Activated CD4-positive, alpha-beta T cell treated with anti-CD3 and anti-CD28 coated beads, Interleukin-2, amount 50 U/mL, for 24 hours (primary cell): ENCODE data around the gene PRPF6.

Source experiments
- DNase-seq, 2 donors: peaks; one replicate each; pipeline ENCODE4 v3.0.0-alpha.2; 2020; ENCODE audit warnings: low read depth in 1 of 2, low spot score in 1 of 2

PRPF6 gene

DNA sequence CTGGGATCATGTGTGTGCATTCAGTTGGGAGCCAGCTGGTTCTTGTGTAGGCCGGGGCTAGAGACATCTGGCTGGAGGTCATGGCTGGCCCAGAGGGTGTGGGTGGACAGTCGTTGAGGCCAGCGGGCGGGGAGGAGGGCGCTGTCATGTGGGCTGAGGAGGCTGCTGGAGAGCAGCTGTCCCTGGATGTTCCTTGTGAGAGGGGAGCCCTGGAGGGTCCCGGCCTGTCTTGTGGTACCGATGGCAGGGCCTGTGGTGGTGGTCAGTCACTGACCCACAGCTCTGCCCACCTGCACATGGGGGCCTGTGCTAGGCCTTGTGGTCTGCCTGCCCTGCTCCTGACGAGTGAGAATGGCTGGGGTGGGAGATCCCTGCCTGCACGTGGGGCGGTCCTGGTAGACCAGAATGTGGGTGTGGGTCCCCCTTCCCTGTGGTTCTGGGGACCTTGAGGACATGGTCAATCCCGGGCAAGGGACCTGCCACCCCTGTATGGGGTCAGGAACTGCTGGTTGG, 53.1 kb downstream of the PRPF6 start:
- no peak for DNase-seq

DNA sequence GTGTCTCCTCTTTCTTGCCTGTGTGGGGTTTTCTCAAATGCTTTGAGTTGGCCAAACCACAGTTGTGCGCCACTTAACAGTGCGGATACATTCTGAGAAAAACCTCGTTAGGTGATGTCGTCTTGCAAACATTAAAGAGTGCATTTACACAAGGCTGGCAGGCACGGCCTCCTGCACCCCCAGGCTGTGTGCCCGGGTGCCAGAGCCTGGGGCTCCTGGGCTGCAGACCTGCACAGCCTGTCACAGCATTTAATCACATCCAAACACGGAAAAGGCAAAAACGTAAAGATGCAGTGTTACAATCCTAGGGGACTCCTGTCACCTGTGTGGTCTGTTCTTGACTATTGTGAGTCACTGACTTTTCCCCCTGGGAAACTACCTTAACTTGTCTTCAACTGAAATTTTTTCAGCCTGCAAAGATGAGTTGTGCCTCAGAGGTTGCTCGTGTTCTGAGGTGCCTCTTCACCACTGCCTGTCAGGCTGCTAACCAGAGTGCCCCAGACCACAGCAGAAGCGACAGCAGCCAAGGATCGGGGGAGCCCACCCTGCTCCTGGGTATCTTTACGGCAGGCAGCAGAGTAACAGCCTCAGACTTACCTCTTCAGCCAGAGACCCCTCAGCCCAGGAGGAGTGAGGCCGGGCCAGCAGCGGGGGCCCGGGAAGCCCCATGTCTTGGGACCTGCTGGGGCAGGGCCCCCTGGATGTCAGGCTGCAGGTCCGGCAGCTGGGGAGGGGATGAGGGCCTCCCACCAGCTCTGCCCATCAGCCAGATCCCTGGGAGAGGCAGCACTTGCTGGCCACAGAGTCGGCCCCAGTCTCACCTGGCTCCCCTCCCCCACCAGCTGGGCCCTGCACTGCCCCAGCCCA, 54.4 kb downstream of the PRPF6 start:
- DNase-seq: no peak

DNA sequence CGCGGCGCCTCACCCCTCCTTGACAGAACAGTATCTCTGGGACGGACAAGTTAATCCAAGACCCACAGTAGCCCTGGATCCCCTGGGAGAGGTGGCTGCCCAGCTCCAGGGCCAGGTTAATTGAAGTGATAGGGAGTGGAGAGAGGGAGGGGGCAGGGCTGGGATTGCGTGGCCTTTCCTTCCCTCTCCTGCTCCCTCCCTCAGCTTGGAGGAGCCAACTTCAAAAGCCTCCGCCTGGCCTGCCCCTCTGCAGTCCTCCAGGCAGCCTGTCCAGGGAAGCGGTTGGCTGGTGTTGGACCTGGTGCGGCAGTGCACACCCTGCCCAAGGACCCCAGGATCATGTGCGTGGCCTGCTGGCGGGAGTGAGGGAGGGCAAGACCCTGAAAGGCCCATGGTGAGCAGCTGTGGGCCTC, 55.0 kb downstream of the PRPF6 start, which contains the start of gene C20orf204:
Gene C20orf204 (plus strand): TSS at position 250 of the 413 bp plus-strand sequence. CDS start 142 bp downstream, at position 392.
- DNase-seq: no peak

DNA sequence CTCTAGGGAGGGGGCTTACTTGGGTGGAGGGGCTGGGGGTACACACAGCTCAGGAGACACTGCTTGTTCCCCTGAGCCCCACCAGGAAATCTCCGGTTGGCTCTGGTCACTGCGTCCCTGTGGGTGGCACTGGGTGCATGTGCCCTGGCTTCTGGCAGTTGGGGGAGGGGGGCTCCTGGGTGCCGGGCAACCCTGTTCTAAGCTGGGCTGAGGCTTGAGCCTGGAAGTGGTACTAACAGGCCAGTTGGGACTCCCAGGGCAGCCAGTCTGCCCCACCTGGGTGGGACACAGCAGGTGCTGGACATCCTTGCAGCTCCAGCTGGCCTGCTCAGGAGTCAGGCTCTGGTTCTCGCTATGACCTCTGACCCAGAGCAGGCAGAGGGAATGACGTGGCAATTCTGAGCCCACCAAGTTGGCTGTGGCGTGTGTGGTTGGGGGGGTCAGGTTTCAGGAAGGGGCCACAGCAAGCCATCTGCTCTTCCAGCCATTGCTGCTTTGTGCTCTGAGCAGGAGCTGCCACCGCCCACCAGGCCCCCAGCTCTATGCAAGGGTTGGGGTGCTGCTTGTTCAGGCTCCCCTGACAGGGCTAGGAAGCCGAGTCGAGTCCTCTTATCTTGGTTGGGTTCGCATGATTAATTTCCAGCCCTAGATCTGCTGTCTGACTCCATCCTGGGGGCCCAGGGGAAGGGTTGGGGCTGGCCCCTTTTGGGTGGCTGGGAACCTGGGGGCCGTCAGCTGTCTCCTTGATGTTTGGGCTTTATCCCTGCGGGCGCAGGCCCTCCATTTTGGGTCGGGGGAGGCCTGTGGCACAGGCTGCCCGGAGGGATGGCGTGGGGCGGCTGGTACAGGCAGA, 55.6 kb downstream of the PRPF6 start:
- no peak for DNase-seq

DNA sequence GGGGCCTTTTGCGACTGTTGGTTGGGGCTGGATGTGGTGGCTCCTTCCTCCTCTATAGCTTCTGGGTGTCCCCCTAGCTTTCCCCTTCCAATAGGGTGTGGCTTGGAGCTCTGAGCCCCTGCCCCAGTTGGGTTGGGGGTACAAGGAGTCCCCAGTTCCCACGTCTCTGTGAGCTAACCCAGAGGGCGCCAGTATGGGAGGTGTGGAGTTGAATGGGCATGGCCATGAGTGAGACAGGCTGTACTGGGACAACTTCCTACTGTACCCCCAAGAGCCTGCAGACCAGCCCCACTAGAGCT, 56.2 kb downstream of the PRPF6 start:
- no peak for DNase-seq

DNA sequence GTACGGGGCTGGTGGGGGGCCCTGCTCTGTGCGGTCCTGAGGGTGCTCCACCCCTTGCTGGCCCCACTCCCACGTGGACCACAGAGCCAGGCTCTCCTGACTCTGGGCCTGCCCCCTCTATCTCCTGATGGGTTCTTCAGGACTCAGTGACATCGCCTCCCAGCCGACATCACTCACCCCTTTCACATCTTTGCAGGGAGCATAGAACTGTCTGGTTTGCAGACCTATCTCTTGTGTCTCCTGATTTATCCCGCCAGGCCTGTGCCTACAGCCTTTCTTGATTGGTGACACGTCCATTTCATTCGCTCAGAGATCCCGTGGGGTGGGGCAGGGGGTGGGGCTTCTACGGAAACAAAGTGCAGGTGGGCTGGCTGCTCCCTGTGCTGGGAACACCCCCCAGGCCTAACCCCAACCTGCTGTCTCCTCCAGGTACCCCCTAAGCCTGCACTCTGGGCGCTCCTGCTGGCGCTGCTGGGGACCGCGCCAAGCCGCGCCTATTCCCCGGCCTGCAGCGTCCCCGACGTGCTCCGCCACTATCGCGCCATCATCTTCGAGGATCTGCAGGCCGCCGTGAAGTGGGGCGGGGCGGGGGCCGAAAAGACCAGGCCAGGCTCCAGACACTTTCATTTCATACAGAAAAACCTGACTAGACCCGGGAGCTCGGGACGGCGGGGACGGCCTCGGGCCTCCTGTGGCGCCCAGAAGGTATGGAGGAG, 56.7 kb downstream of the PRPF6 start:
- DNase-seq: no peak

DNA sequence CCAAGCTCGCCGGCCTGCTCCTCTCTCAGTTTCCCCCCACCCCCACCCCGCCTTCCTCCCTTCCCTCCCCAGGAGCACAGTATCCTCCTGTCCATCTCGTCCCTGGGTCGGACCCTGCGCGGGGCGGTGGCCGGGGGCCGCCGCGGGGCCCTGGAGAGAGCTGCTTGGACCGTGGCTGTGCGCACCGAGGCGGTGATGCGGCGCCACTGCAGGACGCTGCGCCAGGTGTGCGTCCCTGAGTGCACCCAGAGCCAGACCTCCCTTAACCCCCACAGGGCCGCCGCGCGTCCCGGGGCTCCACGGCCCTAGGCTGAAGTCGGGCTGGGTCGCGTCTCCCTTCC, 57.3 kb downstream of the PRPF6 start:
- no peak for DNase-seq

DNA sequence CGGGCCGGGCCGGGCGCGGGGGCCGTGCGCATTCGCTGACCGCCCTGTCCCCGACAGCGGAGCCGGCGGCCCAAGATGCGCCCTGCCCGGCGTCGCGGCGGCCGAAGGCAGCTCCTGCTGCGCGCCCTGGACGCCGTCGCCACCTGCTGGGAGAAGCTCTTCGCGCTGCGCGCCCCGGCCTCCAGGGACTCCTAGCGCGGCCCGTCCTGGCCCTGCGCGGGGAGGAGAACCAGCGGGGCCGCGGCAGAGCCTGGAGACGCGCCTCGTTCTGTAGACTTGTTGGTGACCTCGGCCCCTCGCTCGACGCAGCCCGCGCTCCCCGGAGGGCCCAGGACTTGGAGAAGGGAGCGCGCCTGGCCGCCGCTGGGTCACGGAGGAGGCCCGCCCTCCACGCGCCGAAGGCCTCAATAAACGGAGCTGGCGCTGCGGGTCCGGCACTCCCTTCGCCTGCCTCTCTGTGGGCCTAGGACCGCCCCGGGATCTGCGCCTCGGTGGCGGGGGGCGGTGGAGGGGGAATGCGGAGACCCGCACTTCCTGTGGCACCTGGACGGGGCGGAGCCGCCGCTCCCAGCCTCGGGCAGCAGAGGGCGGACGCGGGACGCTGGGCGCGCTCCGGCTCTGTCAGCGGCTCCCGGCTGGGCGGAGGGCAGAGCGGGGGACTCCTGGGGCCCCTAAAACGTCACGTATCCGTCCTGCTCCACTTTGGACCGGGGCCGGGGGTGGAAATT, 57.8 kb downstream of the PRPF6 start:
- peak; percentile 56 to 62 for DNase-seq

DNA sequence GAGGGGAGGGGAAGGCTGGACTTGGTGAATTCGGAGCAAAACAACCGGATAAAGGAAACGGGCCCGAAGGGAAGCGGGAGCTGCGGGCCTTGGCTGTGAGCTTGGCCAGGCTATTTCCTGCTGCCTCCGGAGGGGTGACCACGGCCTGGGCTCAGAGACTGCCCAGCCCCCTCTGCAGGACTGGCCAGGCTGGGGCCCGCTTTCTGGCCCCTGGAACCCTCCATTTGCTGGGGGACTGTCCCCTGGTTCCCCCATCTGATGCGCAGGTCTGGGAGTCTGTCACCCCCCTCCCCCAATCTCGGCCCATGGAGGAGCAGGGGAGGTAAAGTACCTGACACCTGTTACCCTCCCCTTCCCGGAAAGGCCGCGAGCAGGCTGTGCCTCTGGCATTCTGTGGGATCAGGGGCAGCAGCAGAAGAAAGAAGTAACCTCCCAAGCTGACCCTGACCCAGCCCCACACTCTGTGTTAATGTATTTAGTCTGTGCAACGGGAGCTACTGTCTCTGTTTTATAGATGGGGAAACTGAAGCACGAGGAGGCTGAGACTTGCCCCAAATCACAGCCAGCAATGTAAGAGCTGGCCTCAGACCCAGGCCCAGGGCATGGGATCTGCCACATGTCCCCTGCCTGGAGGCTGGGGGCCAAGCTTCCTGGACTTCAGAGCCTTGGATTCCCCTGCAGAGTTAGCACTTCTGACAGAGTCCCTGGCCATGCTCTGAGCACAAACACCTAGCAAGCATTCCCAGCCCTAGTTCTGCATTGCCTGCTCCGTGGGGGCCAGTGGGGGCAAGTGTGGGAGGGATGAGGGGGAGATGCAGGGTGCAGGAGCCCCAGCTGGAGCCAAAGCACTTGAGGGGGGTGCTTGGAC, 58.6 kb downstream of the PRPF6 start:
- DNase-seq: no peak

DNA sequence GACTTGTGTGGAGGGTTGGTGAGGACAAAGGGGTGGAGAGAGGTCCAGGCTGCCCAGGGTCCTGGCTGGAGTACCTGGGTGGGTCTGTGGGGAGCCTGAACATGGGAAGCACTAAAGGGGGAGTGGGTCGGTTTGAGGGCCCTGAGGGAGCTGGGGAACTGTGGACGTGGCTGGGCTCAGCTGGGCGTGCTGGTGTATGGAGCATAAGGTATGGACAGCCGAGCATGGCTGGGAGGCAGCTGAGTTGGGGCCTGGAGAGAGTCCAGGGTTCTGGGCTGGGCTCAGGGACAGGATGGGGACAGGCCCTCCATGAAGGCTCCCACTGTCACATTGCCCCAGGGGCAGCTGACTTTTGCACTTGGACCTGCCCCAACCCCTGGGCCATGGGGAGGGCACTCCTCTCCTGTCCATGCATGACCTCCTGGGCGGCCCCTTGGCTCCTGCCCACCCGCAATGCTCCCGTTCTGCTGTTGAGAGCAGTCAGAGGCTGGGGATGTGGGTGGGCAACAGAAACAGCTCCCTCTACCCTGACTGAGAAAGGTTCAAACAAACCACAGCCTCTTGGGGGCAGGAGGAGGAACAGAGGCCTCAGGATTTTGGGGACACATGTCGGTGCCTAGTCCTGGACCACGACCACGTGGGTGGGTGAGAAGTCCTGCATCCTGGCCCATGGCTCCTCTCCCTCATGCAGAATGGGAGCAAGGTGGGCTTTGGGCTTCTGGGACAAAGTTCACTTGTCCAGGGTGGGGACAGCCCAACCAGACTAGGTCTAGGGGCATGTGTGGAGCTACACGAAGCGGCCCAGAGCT, 59.5 kb downstream of the PRPF6 start:
- DNase-seq: no peak

DNA sequence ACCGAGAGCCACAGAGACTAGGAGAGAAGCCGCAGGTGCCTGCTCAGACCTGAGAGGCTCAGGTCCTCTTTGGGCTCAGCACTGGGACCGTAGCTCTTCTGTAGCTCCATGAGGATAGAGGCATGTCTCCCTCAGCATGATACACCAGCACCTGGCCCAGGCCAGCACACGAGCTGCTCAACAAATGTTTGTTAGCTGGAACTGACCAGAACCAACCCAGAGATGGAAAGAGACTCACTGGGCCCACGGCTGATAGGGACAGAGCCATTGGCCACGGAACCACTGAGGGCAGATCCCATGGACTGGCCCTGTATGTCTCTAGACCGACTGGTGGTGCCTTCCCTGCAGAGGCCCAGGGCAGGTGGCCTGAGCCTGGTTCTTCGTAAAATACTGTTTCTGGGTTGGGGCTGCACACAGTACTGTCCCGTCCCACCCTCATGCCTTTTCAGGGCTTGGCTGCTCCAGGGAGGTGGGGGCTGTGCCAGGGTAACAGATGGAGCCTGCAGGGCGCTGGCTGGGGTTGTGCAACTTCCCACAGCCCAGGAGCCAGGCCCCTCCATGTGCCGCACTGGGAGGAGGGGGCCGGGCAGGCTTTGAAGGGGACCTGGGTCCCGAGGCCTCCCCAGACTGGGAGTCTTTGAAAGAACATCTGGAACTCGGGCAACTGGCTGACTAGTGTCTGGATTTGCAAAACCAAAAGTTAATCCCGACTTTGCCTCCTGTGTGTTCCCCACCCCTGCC, 60.3 kb downstream of the PRPF6 start:
- no peak for DNase-seq

DNA sequence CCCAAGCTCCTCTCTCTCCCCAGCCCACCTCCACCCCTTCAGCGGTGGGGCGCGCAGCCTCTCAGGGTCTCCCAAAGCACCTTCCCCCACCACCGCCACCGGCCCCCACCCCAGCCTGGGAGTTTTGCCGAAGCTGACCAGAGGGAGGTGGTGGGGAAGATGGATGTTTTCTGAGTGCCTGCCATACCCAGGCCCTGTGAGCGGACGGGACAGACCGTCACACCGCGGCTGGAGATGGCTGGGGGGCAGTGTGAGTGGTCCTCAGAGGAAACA, 60.8 kb downstream of the PRPF6 start:
- no peak for DNase-seq

DNA sequence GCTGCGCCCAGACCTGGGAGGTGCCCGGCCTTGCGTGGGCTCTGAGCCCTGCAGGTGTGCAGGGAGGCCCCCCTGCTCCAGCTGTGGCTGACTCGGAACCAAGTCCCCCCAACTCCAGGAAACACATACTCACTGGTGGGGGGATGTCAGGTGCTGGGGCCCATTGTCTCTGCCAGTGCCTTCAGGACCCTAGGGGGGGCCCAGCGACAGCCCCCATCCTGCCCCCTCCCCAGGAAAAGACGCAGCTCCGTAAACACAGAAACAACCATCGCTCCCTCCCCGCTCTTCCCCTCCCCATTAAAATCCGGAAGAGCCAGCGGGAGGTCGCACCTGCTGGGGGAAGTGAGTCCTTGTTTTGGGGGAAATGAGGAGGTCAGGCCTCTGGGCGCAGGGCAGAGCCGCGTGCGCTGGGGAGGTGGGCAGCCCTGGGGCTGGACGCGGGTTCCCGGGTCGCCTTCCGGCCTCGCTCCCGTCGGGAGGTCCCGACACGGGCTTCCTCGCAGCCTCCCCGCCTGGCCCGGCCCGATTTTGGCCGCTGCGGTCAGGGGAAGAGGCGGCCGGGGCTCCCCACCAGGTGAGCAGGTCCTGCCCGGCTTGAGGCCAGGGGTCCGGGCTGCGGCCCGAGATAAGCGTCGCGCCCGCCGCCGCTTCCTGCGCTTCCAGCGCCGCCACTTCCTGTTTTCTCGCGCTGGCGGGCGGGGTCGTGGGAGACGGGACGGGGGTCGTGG, 61.3 kb downstream of the PRPF6 start:
- no peak for DNase-seq

DNA sequence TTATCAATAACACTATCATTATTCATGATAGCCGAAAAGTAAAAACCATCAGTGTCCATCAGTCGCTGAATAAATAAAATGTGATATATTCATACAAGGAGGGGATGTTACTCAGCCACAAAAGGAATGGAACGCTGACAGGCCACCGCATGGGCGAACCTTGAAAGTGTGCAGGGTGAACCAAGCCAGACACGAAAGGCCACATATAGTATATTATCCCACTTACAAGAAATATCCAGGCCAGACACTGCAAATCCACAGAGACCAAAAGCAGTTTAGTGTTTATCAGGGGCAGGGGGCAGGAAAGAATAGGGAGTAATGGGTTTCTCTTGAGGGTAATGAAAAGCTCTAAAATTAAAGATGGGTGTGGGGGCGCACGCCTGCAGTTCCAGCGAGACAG, 62.8 kb downstream of the PRPF6 start:
- no peak for DNase-seq

DNA sequence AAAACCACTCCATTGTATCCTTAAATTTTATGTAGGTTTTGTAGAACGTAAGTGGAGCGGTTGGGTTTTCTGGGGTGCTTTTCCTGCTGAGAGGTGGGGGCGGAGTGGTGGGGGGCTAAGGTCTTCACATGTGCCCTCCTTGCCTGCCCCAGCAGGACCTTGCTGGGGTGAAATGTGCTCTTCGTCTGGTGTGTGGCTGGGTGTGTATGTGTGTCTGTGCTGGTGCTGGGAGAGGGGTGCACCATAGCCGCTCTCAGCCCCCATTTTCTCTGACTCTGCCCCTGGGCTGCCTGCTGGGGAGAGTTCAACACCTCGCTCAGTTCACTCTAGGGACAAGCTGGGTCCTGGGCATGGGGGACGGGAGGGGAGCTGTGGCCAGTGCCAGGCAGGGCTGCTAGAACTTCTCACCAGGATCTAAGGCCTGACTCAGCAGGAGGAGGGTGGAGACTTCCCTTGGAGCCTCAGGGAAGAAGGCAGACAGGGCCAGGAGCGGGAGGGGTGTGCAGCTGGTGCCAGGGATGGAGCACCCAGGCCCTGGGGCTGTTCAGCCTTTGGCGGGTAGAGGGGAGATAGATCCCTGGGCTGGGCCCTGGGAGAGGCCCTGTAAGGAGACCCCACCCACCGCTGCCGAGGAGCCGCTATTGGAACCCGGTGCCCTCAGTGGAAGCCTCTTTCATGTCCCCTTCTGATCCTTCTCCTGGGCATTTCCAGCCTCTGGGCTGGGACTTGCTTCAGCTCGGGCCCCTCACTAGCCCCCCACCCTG, 63.7 kb downstream of the PRPF6 start:
- no peak for DNase-seq

DNA sequence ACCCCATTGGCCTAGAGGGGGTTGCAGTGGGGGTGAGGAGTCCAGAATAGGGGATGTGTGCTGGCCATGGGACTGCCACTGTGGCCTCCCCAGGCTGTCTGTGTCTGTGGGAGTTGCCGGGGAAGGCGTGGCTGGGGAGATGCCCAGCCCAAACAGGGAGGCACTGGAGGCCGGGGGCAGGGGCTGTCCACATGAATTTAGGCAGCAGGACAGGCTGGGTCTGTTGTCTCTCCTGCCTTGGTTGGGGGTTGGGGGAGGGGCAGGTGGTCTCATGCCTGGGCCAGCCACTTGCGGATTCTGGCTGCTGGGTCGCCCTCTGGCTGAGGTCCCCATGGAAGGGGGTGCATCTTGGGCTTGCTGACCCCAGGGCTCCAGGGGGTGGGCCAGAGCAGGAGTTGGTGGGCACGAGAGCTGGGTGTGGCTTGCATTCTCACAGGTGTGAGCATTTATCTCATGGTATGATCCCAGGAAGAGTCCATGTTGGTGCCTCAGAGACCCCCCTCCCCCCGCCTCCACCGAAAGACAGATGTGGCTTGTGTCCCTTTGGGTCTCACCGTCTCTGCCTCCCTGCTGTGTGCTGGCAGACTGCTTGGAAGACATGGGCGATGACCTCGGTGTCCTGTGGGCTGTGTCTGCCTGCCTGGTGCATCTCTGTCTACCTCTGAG, 64.5 kb downstream of the PRPF6 start:
- no peak for DNase-seq

DNA sequence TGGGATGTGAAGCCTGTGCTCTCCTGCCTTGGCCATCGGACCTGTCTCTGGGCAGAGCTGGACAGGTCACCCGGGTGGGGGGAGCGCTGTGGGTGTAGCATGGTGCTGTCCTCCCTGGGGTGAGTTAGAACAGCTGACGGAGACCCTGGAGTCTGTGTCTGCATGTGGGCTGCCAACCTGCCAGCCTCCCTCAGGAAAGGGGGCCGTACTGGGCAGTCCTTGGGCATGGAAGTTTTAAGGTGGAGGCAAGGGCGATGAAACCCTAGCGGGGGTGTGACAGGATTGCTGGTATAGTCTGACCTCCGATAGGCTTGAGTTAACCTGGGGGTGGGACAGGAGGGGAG, 66.1 kb downstream of the PRPF6 start:
- no peak for DNase-seq
